Measurements from ENCODE around the gene HDAC7.

Gene HDAC7

GRCh38 chr12:47763481-47764346, 56.0 kb downstream of the HDAC7 start:
- Histone ChIP-seq H3K9ac (ENCODE audit: low read depth in 1 of 2, low read length in 2 of 2) (no peak overlapping the region), H3K4me3 (ENCODE audit: low read length in 2 of 2) (no peak overlapping the region), H3K27ac (ENCODE audit: low read depth in 2 of 2, low read length in 2 of 2) (no peak overlapping the region), H3K27me3 (ENCODE audit: control insufficient read depth in 2 of 2, insufficient read depth in 2 of 2, low read length in 2 of 2) (no peaks in the 10 kb centered on the region), H3K4me1 (ENCODE audit: control insufficient read depth in 2 of 2, insufficient read depth in 2 of 2, low read length in 2 of 2) (peaks cover 8 to 9% of the 10 kb centered on the region in 2 donors), H3K36me3 (ENCODE audit: control insufficient read depth in 2 of 2, insufficient read depth in 2 of 2, low read length in 2 of 2) (no peaks in the 10 kb centered on the region), H3K9me3 (ENCODE audit: control insufficient read depth in 2 of 2, low read length in 2 of 2) (no peaks in the 10 kb centered on the region)

- H3K4me1 ChIP-seq (ENCODE audit: control insufficient read depth in 2 of 2, insufficient read depth in 2 of 2, low read length in 2 of 2): peaks cover 13 to 15% of the 10 kb centered on the region in 2 donors
- no peaks in the 10 kb centered on the region for H3K36me3 ChIP-seq (ENCODE audit: control insufficient read depth in 2 of 2, insufficient read depth in 2 of 2, low read length in 2 of 2)
- H3K27me3 ChIP-seq (ENCODE audit: control insufficient read depth in 2 of 2, insufficient read depth in 2 of 2, low read length in 2 of 2): no peaks in the 10 kb centered on the region
- no peak overlapping the region for H3K4me3 ChIP-seq (ENCODE audit: low read length in 2 of 2)
- H3K9ac ChIP-seq (ENCODE audit: low read depth in 1 of 2, low read length in 2 of 2): no peak overlapping the region
- no peaks in the 10 kb centered on the region for H3K9me3 ChIP-seq (ENCODE audit: control insufficient read depth in 2 of 2, low read length in 2 of 2)
- no peak overlapping the region for H3K27ac ChIP-seq (ENCODE audit: low read depth in 2 of 2, low read length in 2 of 2)
These were observed 56.7 kb downstream of the HDAC7 start for GRCh38 chr12:47762850-47763465.

DNA sequence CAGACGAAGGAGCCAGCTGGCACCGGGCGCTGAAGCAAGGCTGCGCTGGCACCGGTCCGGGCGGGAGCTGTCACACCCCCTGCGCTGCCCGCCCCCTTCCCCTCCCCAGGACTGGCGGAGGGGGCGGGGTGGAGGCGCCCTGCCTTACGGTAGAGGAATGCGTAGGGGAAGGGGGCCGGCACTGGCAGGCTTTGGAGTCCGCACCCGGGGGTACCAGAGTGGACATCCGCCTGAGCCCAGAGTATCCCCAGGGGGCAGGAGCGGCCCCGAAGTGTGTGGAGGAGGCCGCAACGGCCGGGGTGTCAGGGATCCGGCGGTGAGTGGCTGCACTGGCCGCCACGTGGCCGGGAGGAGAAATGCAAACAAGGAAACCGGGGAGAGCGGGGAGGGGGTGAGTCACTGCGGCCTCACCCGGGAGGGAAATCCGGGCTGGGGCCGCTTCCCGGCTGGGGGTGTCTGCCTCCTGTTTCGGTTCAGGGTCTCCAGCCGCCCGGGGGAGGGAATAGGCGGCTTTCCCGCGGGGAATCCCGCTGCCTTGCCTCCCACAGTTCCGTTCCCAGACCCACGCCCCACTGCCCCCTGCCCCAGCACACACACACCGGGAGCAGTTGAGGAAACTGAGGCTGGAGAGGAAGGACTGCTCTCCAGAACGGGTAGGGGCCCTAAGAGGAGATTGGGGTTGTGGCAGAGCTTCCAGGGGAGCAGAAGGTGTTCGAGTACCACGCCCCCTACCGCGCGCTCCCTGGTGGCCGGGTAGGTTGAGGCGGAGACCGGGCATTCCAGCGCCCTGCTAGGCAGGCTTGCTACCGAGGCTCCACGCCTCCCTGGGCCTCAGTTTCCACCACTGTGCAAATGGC, 60.6 kb downstream of the HDAC7 start, which contains the start of gene RAPGEF3:
Gene RAPGEF3, minus strand, starts transcription at position 47 of the 857 bp plus-strand sequence. CDS start 324 bp downstream, outside the sequence.
- H3K4me1 ChIP-seq (ENCODE audit: control insufficient read depth in 2 of 2, insufficient read depth in 2 of 2, low read length in 2 of 2): peaks cover 38 to 41% of the 10 kb centered on the region in 2 donors

DNA sequence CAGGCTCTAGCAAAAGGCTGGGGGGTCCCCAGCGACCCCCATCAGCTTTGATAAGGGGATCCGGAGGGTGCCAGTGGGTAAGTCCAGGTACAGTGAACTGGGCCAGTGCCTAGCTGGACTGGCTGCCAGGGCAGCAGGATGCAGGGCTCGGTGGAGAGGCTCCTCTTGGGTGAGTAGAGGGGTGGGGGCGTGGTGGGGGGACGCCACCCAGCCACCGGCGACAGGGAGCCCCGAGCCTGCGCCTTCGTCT, 61.2 kb downstream of the HDAC7 start:
- Histone ChIP-seq H3K36me3 (ENCODE audit: control insufficient read depth in 2 of 2, insufficient read depth in 2 of 2, low read length in 2 of 2) (no peaks in the 10 kb centered on the region), H3K27ac (ENCODE audit: low read depth in 2 of 2, low read length in 2 of 2) (peak overlapping the region; percentile 78 to 79), H3K4me3 (ENCODE audit: low read length in 2 of 2) (peak overlapping the region; percentile 76 to 78), H3K9ac (ENCODE audit: low read depth in 1 of 2, low read length in 2 of 2) (peak overlapping the region; percentile 52 to 88), H3K27me3 (ENCODE audit: control insufficient read depth in 2 of 2, insufficient read depth in 2 of 2, low read length in 2 of 2) (no peaks in the 10 kb centered on the region), H3K9me3 (ENCODE audit: control insufficient read depth in 2 of 2, low read length in 2 of 2) (no peaks in the 10 kb centered on the region), H3K4me1 (ENCODE audit: control insufficient read depth in 2 of 2, insufficient read depth in 2 of 2, low read length in 2 of 2) (peaks cover 43 to 46% of the 10 kb centered on the region in 2 donors)

More for the DNA sequence above, 60.6 kb downstream of the HDAC7 start, which contains the start of gene RAPGEF3:
- Histone ChIP-seq H3K27me3 (ENCODE audit: control insufficient read depth in 2 of 2, insufficient read depth in 2 of 2, low read length in 2 of 2) (no peaks in the 10 kb centered on the region), H3K4me3 (ENCODE audit: low read length in 2 of 2) (peak within 1 kb of the TSS; percentile 76 to 78), H3K9me3 (ENCODE audit: control insufficient read depth in 2 of 2, low read length in 2 of 2) (no peaks in the 10 kb centered on the region), H3K27ac (ENCODE audit: low read depth in 2 of 2, low read length in 2 of 2) (peak within 1 kb of the TSS; percentile 78 to 79), H3K9ac (ENCODE audit: low read depth in 1 of 2, low read length in 2 of 2) (peak within 1 kb of the TSS; percentile 86 to 88), H3K36me3 (ENCODE audit: control insufficient read depth in 2 of 2, insufficient read depth in 2 of 2, low read length in 2 of 2) (no peaks in the 10 kb centered on the region)

GRCh38 chr12:47757840-47758583, 61.7 kb downstream of the HDAC7 start:
- Histone ChIP-seq H3K27ac (ENCODE audit: low read depth in 2 of 2, low read length in 2 of 2) (peak overlapping the region; percentile 78 to 79), H3K36me3 (ENCODE audit: control insufficient read depth in 2 of 2, insufficient read depth in 2 of 2, low read length in 2 of 2) (no peaks in the 10 kb centered on the region), H3K4me1 (ENCODE audit: control insufficient read depth in 2 of 2, insufficient read depth in 2 of 2, low read length in 2 of 2) (peaks cover 48 to 51% of the 10 kb centered on the region in 2 donors), H3K9me3 (ENCODE audit: control insufficient read depth in 2 of 2, low read length in 2 of 2) (no peaks in the 10 kb centered on the region), H3K4me3 (ENCODE audit: low read length in 2 of 2) (peak overlapping the region; percentile 76 to 78), H3K9ac (ENCODE audit: low read depth in 1 of 2, low read length in 2 of 2) (peak overlapping the region; percentile 52 to 88), H3K27me3 (ENCODE audit: control insufficient read depth in 2 of 2, insufficient read depth in 2 of 2, low read length in 2 of 2) (no peaks in the 10 kb centered on the region)

DNA sequence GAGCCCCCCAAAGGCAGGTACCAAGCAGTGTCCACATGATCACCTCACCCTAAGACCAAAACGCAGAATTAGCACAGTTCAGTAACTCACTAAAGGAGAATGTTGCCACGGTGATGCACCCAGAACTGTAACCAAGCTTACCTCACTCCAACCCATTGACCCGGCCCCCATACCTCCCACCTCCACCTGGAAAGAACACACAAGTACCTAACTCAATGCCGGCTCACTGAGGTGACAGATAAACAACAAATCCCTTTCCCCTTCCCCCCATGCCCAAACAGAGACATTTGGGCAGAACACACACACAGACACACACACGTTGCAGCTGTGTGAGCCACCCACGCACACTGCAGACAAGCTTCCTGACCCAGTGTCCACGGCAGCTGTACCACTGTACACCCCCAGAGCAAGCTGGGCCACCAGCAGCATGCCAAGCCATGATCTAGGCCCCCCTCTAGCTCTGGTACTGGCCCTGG, 62.3 kb downstream of the HDAC7 start:
- H3K9me3 ChIP-seq (ENCODE audit: control insufficient read depth in 2 of 2, low read length in 2 of 2): no peaks in the 10 kb centered on the region
- H3K4me1 ChIP-seq (ENCODE audit: control insufficient read depth in 2 of 2, insufficient read depth in 2 of 2, low read length in 2 of 2): peaks cover 50 to 55% of the 10 kb centered on the region in 2 donors
- H3K9ac ChIP-seq (ENCODE audit: low read depth in 1 of 2, low read length in 2 of 2): no peak overlapping the region
- peak overlapping the region; percentile 4 to 58 for H3K27ac ChIP-seq (ENCODE audit: low read depth in 2 of 2, low read length in 2 of 2)
- no peaks in the 10 kb centered on the region for H3K36me3 ChIP-seq (ENCODE audit: control insufficient read depth in 2 of 2, insufficient read depth in 2 of 2, low read length in 2 of 2)
- H3K4me3 ChIP-seq (ENCODE audit: low read length in 2 of 2): peak overlapping the region; percentile 42 to 78
- H3K27me3 ChIP-seq (ENCODE audit: control insufficient read depth in 2 of 2, insufficient read depth in 2 of 2, low read length in 2 of 2): no peaks in the 10 kb centered on the region

DNA sequence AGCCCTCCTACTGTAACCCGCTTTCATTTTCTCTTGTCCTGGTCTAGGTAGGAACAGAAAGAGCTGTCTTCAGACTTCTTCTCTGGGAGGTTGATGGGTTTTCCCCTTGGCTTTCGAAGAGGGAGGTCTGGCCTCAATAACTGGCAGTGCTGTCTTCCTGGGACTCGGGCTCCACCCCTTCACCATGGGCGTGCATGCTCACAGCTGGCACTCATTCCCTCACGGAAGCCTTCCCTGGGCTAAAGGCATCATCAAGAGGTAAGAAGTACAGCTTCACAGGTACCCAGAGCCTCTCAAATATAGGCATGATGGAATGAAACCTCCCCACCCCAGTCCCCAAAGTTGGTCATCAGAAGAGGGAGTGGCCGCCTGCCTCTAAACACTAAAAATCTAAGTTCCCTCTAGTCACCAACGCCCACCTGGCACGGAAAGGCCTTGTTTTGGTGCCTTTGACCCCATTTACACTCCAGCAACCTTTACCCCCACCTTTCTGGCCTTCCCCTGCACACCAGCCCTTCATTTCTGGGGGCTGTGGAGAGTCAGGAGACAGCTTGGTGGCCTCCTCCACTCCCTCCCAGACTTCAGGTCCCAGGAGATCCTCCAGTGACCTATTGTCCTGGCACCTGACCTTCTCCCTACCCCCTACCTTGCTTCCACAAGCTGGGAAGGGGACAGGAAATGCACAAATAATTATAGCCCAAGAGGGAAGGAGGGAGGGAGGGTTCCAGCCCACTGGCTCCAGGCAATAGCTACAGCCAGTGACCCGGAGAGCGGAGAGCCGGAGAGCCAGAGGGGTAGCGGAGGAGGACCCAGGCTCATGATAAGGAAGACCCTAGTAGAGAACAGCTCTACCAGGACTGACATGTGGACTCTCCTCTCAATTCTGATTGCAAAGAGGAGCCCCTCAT, 63.8 kb downstream of the HDAC7 start:
- Histone ChIP-seq H3K36me3 (ENCODE audit: control insufficient read depth in 2 of 2, insufficient read depth in 2 of 2, low read length in 2 of 2) (no peaks in the 10 kb centered on the region), H3K27me3 (ENCODE audit: control insufficient read depth in 2 of 2, insufficient read depth in 2 of 2, low read length in 2 of 2) (no peaks in the 10 kb centered on the region), H3K9ac (ENCODE audit: low read depth in 1 of 2, low read length in 2 of 2) (peak overlapping the region; percentile 28 to 45), H3K4me3 (ENCODE audit: low read length in 2 of 2) (peak overlapping the region in 1 of 2 donors; percentile 50), H3K4me1 (ENCODE audit: control insufficient read depth in 2 of 2, insufficient read depth in 2 of 2, low read length in 2 of 2) (peaks cover 52 to 57% of the 10 kb centered on the region in 2 donors), H3K27ac (ENCODE audit: low read depth in 2 of 2, low read length in 2 of 2) (peak overlapping the region; percentile 82 to 85), H3K9me3 (ENCODE audit: control insufficient read depth in 2 of 2, low read length in 2 of 2) (no peaks in the 10 kb centered on the region)

- H3K9ac ChIP-seq (ENCODE audit: low read depth in 1 of 2, low read length in 2 of 2): peak overlapping the region; percentile 24 to 30
- peaks cover 52 to 56% of the 10 kb centered on the region in 2 donors for H3K4me1 ChIP-seq (ENCODE audit: control insufficient read depth in 2 of 2, insufficient read depth in 2 of 2, low read length in 2 of 2)
- peak overlapping the region; percentile 40 to 50 for H3K4me3 ChIP-seq (ENCODE audit: low read length in 2 of 2)
- no peaks in the 10 kb centered on the region for H3K9me3 ChIP-seq (ENCODE audit: control insufficient read depth in 2 of 2, low read length in 2 of 2)
- no peaks in the 10 kb centered on the region for H3K36me3 ChIP-seq (ENCODE audit: control insufficient read depth in 2 of 2, insufficient read depth in 2 of 2, low read length in 2 of 2)
- peak overlapping the region; percentile 82 to 85 for H3K27ac ChIP-seq (ENCODE audit: low read depth in 2 of 2, low read length in 2 of 2)
- H3K27me3 ChIP-seq (ENCODE audit: control insufficient read depth in 2 of 2, insufficient read depth in 2 of 2, low read length in 2 of 2): no peaks in the 10 kb centered on the region
These were observed 64.8 kb downstream of the HDAC7 start for GRCh38 chr12:47754881-47755280.
